ENCODE results near the gene TMEM134.

Gene TMEM134

DNA sequence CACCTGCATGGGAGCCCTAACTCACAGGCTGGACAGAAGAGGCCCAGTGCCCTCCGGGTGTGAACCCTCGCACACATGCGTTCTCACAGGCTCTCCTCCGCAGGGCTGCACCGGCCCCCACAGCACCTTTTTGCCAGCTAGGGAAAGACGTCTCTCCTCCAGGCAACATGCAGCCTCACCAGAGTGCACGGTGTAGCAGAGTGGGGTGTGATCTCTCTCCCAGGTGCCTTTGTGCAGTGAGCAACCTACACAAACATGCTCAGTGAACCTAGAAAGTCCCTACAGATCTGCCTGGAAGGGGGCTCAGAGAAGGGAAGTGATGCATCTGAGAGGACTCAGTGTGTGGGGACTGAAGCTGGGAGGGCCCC lies 57.3 kb downstream of the TMEM134 start:
- in situ Hi-C loops (cut with HindIII; ENCODE audit: low pct_unique_long_range_greater_than_20kb, low sequenced_read_pairs) = no loop called here
- no peak for TF ChIP-seq JUND (IDR thresholded peaks at IDR 0.05; ENCODE audit: low read depth)
- DNase-seq (ENCODE audit: low read depth in 1 of 2, low spot score in 1 of 2) = no peak
